ENCODE data around the gene S100A7A. TPM values are rescaled to one million over a fixed set of nuclear protein-coding genes. Genes with fewer than 3 reads are reported as not detected.

The S100A7A gene
- not detected in 2 replicates for total RNA-seq (2014; rRNA removed; shearing (Covaris generic))

DNA sequence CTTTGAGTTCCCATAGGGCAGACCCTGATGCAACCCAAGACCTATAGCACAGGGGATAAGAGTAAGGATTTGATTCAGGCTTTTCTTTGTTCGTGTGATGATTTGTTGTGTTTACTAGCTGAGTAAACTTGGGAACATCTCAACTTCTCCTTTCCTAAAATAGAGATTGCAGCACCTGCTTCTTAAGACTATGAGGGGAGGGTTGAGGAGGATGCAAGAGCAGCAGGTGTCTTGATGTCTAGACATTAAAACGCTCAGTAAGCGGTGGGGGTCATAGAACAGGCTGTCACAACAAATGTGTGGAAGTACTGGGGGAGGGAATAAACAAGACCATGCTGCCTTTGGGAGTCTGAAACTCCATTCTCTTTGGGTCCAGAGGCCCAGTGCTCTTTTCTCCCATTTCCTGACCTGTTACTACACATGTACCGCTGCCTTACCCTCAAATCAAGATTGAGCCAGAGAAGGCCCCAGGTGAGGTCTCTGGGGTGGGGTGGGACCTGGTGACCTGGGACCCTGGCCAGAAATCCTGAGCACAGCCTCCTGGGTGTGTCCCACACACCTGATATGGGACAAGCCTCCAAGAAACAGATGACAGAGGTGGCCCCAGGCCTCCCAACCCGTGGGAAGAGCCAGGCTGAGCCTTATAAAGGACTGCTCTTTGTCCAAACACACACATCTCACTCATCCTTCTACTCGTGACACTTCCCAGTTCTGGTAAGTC is at the start of gene S100A7A:
TSS of gene S100A7A (plus strand) at position 671 of the 721 bp plus-strand sequence. CDS start 1,563 bp downstream, outside the sequence.
- DNase-seq (ENCODE audit: low read depth), result no peak

GRCh38 chr1:153367090-153367489 is 49.2 kb upstream of the S100A7A start:
- DNase-seq (ENCODE audit: low read depth), result no peak

GRCh38 chr1:153368495-153368894 is 47.8 kb upstream of the S100A7A start:
- DNase-seq (ENCODE audit: low read depth), result no peak

- DNase-seq (ENCODE audit: low read depth), result no peak
These were observed 46.2 kb upstream of the S100A7A start for GRCh38 chr1:153370146-153370545.

DNA sequence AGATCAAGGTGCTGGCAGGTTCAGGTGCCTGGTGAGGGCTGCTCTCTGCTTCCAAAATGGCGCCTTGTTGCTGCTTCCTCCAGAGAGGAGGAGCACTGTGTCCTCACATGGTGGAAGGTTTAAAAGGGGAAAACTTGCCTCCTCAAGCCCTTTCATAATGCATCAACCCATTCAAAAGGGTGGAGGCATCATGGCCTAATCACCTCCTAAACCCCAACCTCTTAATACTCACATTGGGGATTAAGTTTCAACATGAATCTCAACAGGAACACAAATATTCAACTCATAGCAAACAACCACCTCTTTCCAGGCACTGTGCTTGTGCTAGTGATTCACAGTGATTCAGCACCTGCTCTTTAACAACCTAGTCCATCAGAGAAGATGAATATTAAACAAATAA is 45.1 kb upstream of the S100A7A start:
- DNase-seq (ENCODE audit: low read depth), result no peak

DNA sequence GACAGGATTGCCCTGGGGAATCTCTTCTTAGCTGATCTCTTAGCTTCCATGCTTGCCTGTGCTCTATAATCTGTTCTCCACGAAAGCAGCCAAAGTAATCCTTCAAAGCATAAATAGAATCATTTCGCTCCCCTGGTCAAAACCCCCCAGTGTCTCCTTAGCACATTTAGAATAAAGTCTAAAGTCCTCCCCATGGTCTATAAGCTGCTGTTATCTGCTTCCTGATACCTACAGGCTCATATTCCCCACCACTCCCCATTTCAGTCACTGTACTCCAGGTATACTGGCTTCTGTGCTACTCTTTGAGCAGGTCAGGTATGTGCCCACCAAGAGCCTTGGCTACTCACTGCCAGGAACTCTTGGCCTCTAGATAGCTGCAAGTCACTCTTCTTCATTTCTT is 43.7 kb upstream of the S100A7A start:
- DNase-seq (ENCODE audit: low read depth), result no peak

GRCh38 chr1:153374071-153374470 is 42.2 kb upstream of the S100A7A start:
- DNase-seq (ENCODE audit: low read depth), result no peak

DNA sequence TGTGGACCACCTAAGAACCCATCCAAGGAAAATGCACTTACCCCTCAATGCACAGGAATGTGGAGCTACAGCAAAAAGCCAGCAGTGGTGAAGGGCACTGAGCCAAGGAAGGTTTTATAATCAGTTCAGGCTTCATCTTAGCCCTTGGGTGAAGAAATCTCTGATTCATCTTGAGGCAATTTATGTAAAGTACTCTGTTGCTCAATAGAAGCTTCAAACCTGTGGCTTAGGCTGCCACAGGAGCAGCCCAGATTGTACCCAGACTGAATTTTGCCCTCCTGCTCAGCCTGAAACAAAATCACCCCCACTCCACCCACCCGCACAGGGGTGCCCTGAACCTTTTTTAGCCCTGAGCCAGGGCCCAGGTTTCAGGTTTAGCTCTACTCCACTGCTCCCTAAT is 40.8 kb upstream of the S100A7A start, which contains the start of gene S100A12:
TSS of gene S100A12 (minus strand) at position 111 of the 400 bp plus-strand sequence. CDS start 1,029 bp downstream, outside the sequence.
- DNase-seq (ENCODE audit: low read depth), result peak; percentile 84

DNA sequence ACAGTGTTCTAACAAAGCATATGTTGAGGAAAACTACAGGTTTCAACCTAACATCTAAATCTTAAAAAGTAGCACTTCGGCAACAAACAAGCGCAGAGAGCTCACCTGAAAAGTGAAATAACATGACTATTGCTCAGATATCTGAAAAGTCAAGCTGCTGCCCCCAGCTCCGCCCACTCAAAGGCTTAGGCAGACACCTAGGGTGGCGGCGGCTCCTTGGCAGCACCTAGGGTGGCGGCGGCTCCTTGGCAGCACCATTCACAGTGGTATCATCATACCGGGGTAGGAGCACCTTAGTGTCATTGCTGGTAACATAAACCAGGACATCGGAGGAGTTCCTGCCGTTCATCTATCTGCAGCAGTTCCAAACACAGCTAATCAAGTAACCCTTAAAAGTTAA is 36.7 kb upstream of the S100A7A start:
- no peak for DNase-seq (ENCODE audit: low read depth)

- DNase-seq (ENCODE audit: low read depth), result no peak
These were observed 35.6 kb upstream of the S100A7A start for GRCh38 chr1:153380711-153381110.

- no peak for DNase-seq (ENCODE audit: low read depth)
These were observed 31.3 kb upstream of the S100A7A start for GRCh38 chr1:153384958-153385580.

DNA sequence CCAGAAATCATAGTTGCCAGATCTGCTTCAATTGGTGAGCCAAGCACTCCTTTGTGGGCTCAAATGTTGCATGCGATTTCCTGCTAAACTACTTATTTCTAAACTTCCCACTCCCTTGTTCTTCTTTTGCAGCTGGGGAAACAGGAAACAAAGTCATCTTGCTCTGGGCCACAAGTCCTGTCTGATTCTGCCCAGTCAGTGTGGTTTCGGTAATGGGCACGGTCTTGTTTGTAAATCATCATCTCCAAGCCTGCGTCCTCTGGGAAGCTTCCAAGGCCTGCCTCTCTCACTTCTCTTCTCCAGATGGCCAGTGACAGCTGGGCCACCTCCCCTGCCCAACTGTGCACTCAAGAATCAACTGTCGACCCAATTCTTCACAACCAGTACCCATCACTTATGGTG is 29.8 kb upstream of the S100A7A start:
- no peak for DNase-seq (ENCODE audit: low read depth)

DNA sequence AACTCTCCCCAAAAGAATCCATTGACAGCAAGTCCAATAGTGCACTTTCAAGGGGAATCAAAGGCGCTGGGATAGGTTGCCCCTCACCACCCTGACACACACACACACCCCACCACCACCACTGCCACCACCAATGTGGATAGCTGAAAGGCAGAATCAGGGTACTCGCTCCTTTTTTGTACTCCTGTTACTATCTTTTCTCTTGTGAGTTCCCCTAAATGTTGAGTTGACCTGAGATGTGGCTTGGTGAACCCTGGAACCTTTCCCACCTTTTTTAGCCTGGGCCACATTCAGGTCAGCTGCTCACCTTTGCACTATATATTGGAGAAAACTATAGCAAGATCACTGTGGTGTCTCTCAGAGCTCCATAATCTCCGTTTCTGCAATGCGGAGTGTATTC is 29.3 kb upstream of the S100A7A start:
- DNase-seq (ENCODE audit: low read depth), result no peak

- DNase-seq (ENCODE audit: low read depth), result no peak
These were observed 28.5 kb upstream of the S100A7A start for GRCh38 chr1:153387785-153388184.

- no peak for DNase-seq (ENCODE audit: low read depth)
These were observed 26.9 kb upstream of the S100A7A start for GRCh38 chr1:153389401-153389800.

GRCh38 chr1:153389973-153390879 is 26.1 kb upstream of the S100A7A start:
- DNase-seq (ENCODE audit: low read depth), result no peak

DNA sequence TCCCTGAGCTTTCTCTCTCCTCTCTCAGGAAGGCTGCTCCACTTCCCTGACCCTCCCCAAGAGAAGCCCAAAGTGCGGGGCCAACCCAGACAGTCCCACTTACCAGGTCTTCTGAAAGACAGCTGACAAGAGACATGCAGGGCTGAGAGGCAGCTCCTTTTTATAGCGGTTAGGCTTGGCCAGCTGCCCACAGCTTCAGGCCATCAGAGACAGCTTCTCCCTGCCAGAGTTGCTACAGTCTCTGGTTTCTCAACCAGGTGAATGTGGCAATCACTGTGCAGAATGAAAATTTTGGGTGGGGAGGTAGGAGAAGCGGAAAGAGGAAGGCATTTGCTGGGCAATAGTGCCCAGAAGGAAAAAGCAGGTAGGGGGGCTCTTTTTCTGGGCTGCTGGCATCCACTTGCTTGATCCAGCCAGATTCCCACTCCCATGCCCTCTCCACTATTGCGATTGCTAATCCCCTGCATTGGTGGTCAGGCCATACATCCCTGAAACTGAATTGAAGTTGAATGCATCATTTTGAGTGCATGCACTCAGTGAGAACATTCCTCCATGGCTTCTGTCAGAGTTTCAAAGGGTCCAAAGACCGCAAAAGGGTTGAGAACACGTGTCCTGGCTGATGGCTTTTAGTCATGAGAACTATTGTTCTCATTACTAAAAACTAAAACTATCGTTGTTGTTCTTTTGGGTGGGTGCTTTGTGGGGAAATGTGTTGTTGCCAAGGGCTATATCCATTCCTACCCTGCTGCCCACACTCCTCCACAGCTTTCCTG is 25.2 kb upstream of the S100A7A start, which contains the start of gene S100A8:
TSS of gene S100A8 (minus strand) at position 136 of the 773 bp plus-strand sequence. CDS start 538 bp downstream, outside the sequence.
- peak; percentile 25 for DNase-seq (ENCODE audit: low read depth)

DNA sequence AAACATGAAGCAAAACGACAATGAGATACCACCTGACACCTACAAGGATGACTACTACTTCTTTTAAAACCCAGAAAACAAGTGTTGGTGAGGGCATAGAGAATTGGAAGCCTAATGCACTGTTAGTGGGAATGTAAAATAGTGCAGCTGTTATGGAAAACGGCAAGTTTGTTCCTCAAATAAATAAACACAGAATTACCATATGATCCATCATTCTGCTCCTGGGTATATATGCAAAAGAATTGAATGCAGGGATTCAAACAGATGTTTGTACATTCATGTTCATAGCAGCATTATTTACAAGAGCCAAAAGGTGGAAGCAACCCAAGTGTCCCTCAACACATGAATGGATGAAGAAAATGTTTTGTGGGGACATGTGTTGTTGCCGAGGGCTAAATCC is 24.1 kb upstream of the S100A7A start:
- DNase-seq (ENCODE audit: low read depth), result no peak

DNA sequence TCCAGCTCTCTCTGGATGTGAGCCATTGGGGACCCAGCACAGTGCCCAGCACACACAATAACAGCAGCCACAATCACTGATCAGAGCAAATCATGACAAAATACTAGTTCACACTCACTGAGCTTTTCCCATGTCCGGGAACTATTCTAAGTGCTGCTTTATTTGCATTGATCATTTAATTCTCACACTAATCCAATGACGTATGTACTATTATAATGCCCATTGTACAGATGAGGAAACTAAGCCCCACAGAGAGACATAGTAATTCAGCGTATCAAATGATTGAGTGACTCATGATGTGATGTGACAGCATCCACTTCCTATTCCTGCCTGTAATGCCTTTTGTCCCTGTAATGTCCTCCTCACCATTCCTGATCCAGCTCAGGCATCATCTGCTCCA is 23.5 kb upstream of the S100A7A start:
- DNase-seq (ENCODE audit: low read depth), result no peak

DNA sequence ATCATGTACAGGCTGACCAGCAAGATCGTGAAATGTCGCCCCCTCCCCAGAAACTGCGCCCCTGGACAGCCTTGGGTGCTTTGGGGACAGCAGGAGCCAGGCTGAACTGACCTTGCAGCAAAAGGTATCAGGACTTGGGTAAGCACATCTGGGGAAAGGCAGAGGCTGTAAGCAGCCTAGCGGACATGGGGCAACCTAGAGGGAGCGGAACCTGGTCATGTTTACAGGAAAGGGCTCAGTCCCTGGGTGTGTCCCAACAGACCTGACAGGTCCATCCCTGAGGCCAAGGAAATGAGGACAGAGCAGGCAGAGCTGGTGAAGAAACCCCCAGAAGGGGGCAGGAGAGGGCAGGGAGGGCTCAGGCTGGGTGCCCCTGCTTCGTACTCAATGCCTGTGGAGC is 22.4 kb upstream of the S100A7A start:
- DNase-seq (ENCODE audit: low read depth), result no peak

- no peak for DNase-seq (ENCODE audit: low read depth)
These were observed 21.9 kb upstream of the S100A7A start for GRCh38 chr1:153394391-153394790.
